GM18909 (cell line): Measurements from ENCODE around the gene ZNFX1.
"Not testable (repeated sequence)": the region's sequence is repeated elsewhere in the genome, so short reads cannot be mapped to it uniquely, and the experiment has no call there.

Source experiments
- ATAC-seq: cut with Tn5 transposase; IDR thresholded peaks from one replicate; pipeline ENCODE4 v1.9.1; 2021; ENCODE audit warnings: mild to moderate bottlenecking; ENCODE audit not compliant: unreplicated experiment, poor library complexity

ZNFX1 gene

GRCh38 chr20:49278036-49278817 lies at the start of gene ZNFX1:
TSS of gene ZNFX1 (minus strand) at chr20:49278057. CDS start at chr20:49275839, 2,218 bp downstream.
- ATAC-seq: peak; percentile 85

- no peak for ATAC-seq
Observed at GRCh38 chr20:49326026-49326425, 48.2 kb upstream of the ZNFX1 start.

GRCh38 chr20:49324306-49324705 lies 46.4 kb upstream of the ZNFX1 start:
- no peak for ATAC-seq

GRCh38 chr20:49323622-49324238 lies 45.9 kb upstream of the ZNFX1 start:
- no peak for ATAC-seq

GRCh38 chr20:49320460-49320859 lies 42.6 kb upstream of the ZNFX1 start:
- no peak for ATAC-seq

GRCh38 chr20:49319208-49319809 lies 41.5 kb upstream of the ZNFX1 start:
- ATAC-seq: no peak

GRCh38 chr20:49318430-49319207 lies 40.8 kb upstream of the ZNFX1 start:
- no peak for ATAC-seq

- no peak for ATAC-seq
Observed at GRCh38 chr20:49318091-49318429, 40.2 kb upstream of the ZNFX1 start.

GRCh38 chr20:49316704-49317103 lies 38.8 kb upstream of the ZNFX1 start:
- ATAC-seq: no peak

- no peak for ATAC-seq
Observed at GRCh38 chr20:49315580-49315979, 37.7 kb upstream of the ZNFX1 start.

- ATAC-seq: not testable (repeated sequence)
Observed at GRCh38 chr20:49314052-49314451, 36.2 kb upstream of the ZNFX1 start.

GRCh38 chr20:49313283-49313682 lies 35.4 kb upstream of the ZNFX1 start:
- no peak for ATAC-seq

GRCh38 chr20:49312661-49313060 lies 34.8 kb upstream of the ZNFX1 start:
- no peak for ATAC-seq

GRCh38 chr20:49310705-49311104 lies 32.8 kb upstream of the ZNFX1 start:
- no peak for ATAC-seq

- ATAC-seq: no peak
Observed at GRCh38 chr20:49308875-49309274, 31.0 kb upstream of the ZNFX1 start.

- ATAC-seq: no peak
Observed at GRCh38 chr20:49306903-49307620, 29.2 kb upstream of the ZNFX1 start.

GRCh38 chr20:49303065-49303552 lies 25.3 kb upstream of the ZNFX1 start:
- ATAC-seq: no peak

GRCh38 chr20:49297605-49298530 lies 20.0 kb upstream of the ZNFX1 start:
- ATAC-seq: no peak
